GM21360 (cell line): Measurements from ENCODE around the gene MISP3.
"Not testable (repeated sequence)": the region's sequence is repeated elsewhere in the genome, so short reads cannot be mapped to it uniquely, and the experiment has no call there.

Experiments used
- ATAC-seq: cut with Tn5 transposase; IDR thresholded peaks from one replicate; pipeline ENCODE4 v1.9.1; 2021; ENCODE audit warnings: mild to moderate bottlenecking, moderate library complexity; ENCODE audit not compliant: unreplicated experiment

MISP3 gene

GRCh38 chr19:14072535-14073260 lies at the start of gene MISP3:
MISP3 (plus strand) TSS chr19:14072786; CDS start chr19:14073310, 524 bp downstream.
- ATAC-seq: peak; percentile 21

GRCh38 chr19:14023404-14024235 lies 49.0 kb upstream of the MISP3 start:
- no peak for ATAC-seq

DNA sequence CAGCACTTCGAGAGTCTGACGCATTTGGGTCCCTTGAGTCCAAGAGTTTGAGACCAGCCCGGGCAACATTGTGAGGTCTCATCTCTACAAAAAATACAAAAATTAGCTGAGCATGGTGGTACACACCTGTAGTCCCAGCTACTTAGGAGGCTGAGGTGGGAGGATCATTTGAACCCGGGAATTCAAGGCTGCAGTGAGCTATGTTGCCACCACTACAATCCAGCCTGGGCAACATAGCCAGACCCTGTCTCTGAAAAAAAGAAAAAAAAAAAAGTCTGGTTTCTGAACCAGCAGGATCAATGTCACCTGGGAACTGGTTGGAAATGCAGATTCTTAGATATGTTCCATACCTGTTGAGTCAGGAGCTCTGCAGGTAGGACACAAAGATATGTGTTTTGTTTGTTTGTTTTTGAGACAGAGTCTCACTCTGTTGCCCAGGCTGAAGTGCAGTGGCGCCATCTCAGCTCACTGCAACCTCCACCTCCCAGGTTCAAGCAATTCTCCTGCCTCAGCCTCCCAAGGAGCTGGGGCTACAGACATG lies 45.9 kb upstream of the MISP3 start:
- not testable (repeated sequence) for ATAC-seq

DNA sequence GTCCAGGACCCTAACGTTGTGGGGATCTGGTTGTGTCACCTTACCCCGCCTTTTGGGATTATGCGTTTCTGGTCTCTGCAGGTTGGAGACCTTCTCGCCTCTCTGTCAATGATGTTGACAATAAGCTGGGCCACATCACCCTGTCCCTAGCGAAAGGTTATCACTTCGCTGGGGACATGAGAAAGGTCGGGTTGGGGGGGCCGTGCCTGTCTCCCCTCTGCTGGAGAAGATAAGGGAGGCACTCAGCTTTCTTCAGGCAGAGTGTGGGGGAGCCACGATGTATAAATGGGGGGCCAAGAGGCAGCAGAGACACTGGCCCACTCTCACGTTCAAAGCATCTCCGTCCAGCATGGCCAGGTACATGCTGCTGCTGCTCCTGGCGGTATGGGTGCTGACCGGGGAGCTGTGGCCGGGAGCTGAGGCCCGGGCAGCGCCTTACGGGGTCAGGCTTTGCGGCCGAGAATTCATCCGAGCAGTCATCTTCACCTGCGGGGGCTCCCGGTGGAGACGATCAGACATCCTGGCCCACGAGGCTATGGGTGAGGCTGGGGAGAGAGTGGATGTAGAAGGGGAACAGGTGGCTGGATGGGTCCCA lies 44.6 kb upstream of the MISP3 start, which contains the start of gene RLN3:
Gene RLN3 (plus strand): TSS at position 293 of the 595 bp plus-strand sequence. CDS start 57 bp downstream, at position 350.
- no peak for ATAC-seq

DNA sequence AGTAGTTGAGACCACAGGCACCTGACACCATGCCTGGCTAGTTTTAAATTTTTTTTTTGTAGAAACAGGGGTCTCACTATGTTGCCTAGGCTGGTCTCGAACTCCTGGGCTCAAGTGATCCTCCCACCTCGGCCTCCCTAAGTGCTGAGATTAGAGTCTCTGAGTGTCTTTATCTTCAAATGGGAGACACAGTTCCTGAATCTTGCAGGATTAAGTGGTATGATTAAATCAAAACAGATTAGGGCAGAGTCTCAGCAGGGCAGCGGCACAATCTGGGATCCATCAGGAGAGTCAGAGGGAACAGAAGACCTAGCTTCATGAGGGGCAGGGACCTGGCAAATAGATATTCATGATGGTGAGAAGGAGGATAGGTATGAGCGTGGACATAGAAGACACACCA lies 43.7 kb upstream of the MISP3 start:
- ATAC-seq: no peak

- ATAC-seq: no peak
Observed at GRCh38 chr19:14030997-14031718, 41.4 kb upstream of the MISP3 start.

DNA sequence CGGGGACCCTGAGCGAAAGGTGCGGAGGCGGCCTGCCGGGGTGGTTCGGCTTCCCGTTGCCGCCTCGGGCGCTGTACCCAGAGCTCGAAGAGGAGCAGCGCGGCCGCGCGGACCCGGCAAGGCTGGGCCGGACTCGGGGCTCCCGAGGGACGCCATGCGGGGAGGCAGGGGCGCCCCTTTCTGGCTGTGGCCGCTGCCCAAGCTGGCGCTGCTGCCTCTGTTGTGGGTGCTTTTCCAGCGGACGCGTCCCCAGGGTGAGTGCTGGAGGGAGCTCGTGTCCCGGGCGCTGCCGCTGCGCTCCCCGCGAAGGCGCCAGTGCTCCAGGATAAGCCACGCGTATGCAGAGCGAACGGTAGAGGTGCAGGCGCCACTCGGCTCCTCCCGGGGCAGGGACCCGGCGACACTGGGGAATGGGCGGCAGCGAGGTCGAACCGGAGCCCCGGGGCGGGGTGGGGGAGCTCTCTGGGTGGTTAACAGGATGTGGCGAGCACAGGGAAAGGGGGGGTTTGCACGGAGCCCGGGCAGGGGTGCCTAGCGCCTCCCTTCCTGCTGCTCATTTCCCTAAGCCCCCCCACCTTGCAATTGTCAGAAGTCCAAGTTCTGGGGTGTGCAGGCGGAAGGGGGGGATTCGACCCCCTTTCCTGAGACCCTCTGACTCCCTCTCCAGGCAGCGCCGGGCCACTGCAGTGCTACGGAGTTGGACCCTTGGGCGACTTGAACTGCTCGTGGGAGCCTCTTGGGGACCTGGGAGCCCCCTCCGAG lies 40.7 kb upstream of the MISP3 start, which contains the start of gene IL27RA:
Gene IL27RA (plus strand): TSS at position 44 of the 762 bp plus-strand sequence. CDS start 111 bp downstream, at position 155.
- no peak for ATAC-seq

DNA sequence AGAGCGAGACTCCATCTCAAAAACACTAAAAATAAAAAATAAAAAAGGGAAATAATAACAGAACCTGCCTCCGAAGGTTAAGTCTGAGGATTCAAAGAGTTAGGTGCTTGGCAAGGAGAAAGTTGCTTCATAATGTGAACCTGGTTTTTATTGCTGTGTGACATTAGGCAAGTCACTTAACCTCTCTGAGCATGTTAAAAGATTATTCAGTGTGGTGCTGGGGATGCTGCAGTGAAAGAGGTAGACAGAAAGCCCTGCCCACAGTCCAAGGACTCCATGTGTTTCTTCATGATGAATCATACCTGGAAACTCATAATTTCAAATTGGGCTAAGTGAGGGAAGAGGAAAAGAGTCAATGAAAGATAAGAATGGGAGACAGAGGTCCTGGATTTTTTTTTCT lies 38.6 kb upstream of the MISP3 start:
- no peak for ATAC-seq

DNA sequence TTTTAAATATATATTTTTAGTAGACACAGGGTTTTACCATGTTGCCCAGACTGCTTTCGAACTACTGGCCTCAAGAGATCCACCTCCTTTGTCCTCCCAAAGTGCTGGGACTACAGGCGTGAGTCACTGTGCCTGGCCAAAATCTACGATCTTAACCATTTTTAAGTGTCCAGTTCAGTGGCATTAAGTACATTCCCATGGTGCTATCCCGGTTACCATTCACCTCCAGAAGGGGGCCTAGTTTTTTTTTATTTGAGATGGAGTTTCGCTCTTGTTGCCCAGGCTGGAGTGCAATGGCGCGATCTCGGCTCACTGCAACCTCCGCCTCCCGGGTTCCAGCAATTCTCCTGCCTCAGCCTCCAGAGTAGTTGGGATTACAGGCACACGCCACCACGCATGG lies 37.4 kb upstream of the MISP3 start:
- ATAC-seq: not testable (repeated sequence)

DNA sequence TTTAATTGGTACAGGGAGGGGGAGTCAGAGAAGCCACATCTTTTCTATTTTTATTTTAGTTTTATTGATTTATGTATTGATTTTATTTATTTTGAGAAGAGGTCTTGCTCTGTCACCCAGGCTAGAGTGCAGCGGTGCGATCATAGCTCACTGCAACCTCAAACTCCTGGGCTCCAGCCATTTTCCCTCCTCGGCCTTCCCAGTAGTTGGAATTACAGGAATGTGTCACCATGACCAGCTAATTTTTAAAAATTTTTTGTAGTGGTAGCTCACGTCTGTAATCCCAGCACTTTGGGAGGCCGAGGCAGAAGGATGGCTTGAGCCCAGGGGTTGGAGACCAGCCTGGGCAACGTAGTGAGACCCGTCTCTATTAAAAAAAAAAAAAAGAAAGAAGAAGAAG lies 36.9 kb upstream of the MISP3 start:
- no peak for ATAC-seq

DNA sequence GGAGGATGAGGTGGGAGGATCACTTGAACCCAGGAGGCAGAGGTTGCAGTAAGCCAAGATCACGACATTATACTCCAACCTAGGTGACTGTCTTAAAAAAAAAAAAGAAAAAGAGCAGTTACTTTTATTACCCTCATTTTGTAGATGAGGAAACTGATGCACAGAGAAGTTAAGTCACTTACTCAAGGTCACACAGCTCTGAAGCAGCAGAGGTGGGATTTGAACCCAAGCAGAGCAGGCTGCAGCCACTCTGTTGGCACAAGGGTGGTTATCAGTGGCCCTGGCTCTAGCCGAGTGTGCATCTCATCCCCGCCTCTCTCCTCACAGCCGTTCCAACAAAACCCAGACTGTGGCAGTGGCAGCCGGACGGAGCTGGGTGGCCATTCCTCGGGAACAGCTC lies 33.4 kb upstream of the MISP3 start:
- no peak for ATAC-seq

DNA sequence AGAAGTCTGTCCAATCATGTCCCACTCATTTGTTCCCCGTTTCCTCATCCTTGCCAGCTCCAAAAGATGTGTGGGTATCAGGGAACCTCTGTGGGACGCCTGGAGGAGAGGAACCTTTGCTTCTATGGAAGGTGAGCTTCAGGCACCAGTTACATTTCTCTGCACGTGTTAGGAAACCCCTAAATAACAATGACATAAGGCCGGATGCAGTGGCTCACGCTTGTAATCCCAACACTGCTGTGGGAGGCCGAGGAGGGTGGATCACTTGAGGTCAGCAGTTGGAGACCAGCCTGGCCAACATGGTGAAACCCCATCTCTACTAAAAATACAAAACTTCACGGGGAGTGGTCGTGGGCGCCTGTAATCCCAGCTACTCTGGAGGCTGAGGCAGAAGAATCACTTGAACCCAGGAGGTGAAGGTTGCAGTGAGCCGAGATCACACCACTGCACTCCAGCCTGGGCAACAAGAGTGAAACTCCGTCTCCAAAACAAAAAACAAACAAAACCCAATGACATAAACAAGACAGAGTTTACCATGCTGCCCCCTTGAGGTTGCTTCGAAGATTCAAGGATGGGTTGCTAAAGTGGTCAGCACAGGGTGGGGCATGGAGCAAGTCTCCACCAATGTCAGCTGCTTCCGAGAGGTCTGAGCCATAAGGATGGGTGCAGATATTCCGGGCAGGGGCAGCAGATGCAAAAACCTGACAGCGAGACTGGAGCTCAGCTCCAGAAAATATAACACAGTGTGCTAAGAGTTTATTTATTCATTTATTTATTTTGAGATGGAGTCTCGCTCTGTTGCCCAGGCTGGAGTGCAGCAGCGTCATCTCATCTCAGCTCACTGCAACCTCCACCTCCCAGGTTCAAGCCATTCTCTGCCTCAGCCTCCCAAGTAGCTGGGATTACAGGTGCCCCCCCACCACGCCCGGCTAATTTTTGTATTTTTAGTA lies 29.7 kb upstream of the MISP3 start:
- not testable (repeated sequence) for ATAC-seq

DNA sequence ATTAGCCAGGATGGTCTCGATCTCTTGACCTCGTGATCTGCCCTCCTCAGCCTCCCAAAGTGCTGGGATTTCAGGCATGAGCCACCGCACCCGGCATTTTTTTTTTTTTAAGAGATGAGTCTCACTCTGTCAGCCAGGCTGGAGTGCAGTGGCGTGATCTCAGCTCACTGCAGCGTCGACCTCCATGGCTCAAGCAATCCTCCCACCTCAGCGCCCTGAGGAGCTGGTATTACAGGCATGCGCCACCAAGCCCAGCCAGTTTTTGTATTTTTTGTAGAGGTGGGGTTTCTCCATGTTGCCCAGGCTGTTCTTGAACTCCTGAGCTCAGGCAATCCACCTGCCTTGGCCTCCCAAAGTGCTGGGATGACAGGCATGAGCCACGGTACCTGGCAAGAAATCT lies 24.7 kb upstream of the MISP3 start:
- ATAC-seq: not testable (repeated sequence)

DNA sequence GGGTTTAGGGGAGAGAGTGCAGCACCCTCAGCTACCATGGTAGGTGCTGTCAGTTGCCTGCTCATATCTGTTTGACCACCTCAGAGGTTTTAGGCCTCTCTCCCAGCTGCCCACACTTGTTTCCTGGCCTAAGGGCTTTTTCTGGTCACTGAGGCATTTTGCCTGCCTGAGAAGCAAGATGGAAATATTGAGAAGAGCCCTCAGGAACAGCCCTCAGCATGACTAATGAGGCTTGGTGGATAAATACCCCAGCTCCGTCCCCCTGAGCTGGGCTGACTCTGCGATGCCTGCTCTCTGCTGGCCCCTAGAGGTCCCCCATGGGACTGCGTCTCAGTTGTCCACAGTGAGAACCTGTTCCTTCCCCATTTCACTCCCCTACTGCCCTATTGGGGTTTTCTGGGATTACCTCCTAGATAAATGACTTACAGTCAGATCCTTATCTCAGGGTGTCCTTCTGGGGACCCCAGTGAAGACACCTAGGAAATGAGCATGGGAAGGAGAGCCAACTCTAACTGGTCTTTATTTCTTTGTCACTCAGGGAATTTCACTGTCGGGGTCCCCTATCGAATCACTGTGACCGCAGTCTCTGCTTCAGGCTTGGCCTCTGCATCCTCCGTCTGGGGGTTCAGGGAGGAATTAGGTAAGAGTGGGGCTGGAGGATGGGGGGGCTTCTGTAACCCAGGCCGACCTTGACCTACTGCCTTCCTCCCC lies 24.0 kb upstream of the MISP3 start:
- ATAC-seq: no peak

- no peak for ATAC-seq
Observed at GRCh38 chr19:14050512-14050911, 22.1 kb upstream of the MISP3 start.

DNA sequence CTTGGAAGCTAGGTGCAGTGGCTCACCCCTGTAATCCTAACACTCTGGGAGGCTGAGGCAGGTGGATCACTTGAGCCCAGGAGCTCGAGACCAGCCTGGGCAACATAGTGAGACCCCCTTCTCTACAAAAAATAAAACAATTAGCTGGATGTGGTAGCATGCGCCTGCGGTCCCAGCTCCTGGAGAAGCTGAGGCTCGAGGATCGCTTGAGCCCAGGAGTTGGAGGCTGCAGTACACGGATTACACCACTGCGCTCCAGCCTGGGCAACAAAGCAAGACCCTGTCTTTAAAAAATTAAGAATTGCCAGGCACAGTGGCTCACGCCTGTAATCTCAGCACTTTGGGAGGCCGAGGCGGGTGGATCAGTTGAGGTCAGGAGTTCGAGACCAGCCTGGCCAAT lies 21.6 kb upstream of the MISP3 start:
- ATAC-seq: not testable (repeated sequence)

- ATAC-seq: no peak
Observed at GRCh38 chr19:14051980-14052379, 20.6 kb upstream of the MISP3 start.

DNA sequence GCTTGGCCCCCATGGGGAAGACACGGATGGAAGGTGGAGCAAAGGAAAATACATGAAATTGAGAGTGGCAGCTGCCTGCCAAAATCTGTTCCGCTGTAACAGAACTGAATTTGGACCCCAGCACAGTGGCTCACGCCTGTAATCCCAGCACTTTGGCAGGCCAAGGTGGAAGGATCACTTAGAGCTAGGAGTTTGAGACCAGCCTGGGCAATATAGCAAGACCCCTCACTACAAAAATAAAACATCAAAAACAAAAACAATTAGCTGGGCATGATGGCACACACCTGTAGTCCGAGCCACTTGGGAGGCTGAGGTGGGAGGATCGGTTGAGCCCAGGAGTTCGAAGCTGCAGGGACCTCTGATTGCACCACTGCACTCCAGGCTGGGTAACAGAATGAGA lies 20.1 kb upstream of the MISP3 start:
- no peak for ATAC-seq
